Right lobe of liver (tissue), 6 donors: ENCODE measurements around the gene CASKIN1. TPM values are rescaled to one million over a fixed set of nuclear protein-coding genes. Genes with fewer than 3 reads are reported as not detected.

ENCODE experiments used
- ATAC-seq, 4 donors: fragments of 200-7000 bp; cut with Tn5 transposase; one replicate each; pipeline ENCODE4 v1.9.1; 2020; ENCODE audit warnings: mild to moderate bottlenecking in 4 of 4, moderate library complexity in 4 of 4
- DNase-seq, 3 donors: peaks; one replicate each; pipeline ENCODE4 v3.0.0-alpha.2; 2020
- H3K27ac ChIP-seq, 3 donors: fragments of 200-600 bp; one replicate each; pipeline ENCODE4 v1.8.0; 2022
- H3K27me3 ChIP-seq, 2 donors: fragments of 200-600 bp; one replicate each; pipeline ENCODE4 v1.8.0; 2022
- H3K36me3 ChIP-seq, 4 donors: fragments of 200-600 bp; sonication (generic) in 1 of 4; one replicate each; pipeline versions ENCODE4 v1.5.1 to v1.8.0; 2017 to 2022; ENCODE audit warnings: control low read depth in 1 of 4
- H3K4me1 ChIP-seq, 4 donors: fragments of 200-600 bp; sonication (generic) in 1 of 4; one replicate each; pipeline versions ENCODE4 v1.5.1 to v1.8.0; 2017 to 2022; ENCODE audit warnings: control low read depth in 1 of 4
- H3K4me3 ChIP-seq, 3 donors: fragments of 200-600 bp; one replicate each; pipeline ENCODE4 v1.8.0; 2022
- H3K9me3 ChIP-seq, 4 donors: fragments of 200-600 bp; sonication (generic) in 1 of 4; one replicate each; pipeline versions ENCODE4 v1.5.1 to v1.8.0; 2017 to 2022; ENCODE audit warnings: control low read depth in 1 of 4
- POLR2A ChIP-seq: fragments of 450-650 bp; IDR thresholded peaks from one replicate; pipeline ENCODE4 v1.6.1; 2017; ENCODE audit warnings: antibody characterized with exemption, mild to moderate bottlenecking
- WGBS: methylation state at CpG from one replicate; pipeline ENCODE4 v1.1.6; 2018; ENCODE audit warnings: low coverage, low lambda C conversion rate; ENCODE audit not compliant: insufficient coverage; ENCODE audit errors: missing lambda C conversion rate; 5-methylcytosine and 5-hydroxymethylcytosine counted together
- intact Hi-C, 2 donors: fragments of 100-400 bp; cut with DNase I; formaldehyde crosslinking; loops; one replicate each; pipeline versions ENCODE4 v1.11.2 to v1.14.1; 2022
- total RNA-seq, 6 experiments: library from RNA; depleted of rRNA in 2 of 6; stranded (reverse); fragments of >200 nt in 2 of 6; fragmentation: NEBNext Ultra II Directional in 3 of 6; extraction: Animal tissue kit (Norgen Biotek cat#: 25700) in 3 of 6; gene quantifications; one replicate each; pipeline versions ENCODE4 v1.1.0 to v1.2.4, GENCODE V29; 2016 to 2023
- TF ChIP-seq, protein P1 (sequence below), 4 donors: fragments of 200-600 bp in 3 of 4; fragments of 450-650 bp in 1 of 4; IDR thresholded peaks; one replicate each; pipeline versions ENCODE4 v1.5.1 to v1.8.0; 2016 to 2022; ENCODE audit warnings: antibody characterized with exemption in 4 of 4, mild to moderate bottlenecking in 2 of 4
- donor health status: DM: no; HTN: yes; CAD: no.
- donor health status: DM: no; HTN: no; CAD: no.
- donor health status: DM: no; HTN: no; CAD: no.
- donor health status: DM: no; HTN: yes; CAD: no.
- donor health status: DM: no; HTN: yes; CAD: no.

The CASKIN1 gene
- total RNA-seq, 6 experiments from 2014 or later = not detected

DNA sequence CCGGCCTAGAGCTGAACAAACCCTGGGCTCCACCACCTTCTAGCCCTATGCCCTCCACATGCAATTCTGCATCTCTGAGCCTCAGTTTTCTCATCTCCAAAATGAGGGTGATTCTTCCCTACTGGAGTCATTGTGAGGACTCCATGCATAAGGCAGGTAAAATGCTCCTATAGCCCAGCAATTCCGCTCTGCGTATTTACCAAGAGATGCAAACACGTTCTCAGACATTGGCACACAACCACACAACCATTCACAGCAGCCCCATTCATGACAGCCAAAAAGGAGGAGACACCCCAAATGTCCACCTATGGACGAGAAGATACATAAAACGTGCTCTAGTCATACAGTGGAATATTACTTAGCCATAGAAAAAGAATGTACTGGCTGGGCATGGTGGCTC lies 3.9 kb upstream of the CASKIN1 start:
- Histone ChIP-seq H3K27me3 (peaks cover 0 to 8% of the 10 kb centered on the region in 2 donors), H3K4me3 (no peak overlapping the region), H3K4me1 (peaks cover 0 to 14% (median 3%) of the 10 kb centered on the region in 4 donors), H3K9me3 (no peaks in the 10 kb centered on the region), H3K36me3 (no peaks in the 10 kb centered on the region), H3K27ac (no peak overlapping the region)
- no peak for TF ChIP-seq POLR2A
- TF ChIP-seq, protein P1, sequence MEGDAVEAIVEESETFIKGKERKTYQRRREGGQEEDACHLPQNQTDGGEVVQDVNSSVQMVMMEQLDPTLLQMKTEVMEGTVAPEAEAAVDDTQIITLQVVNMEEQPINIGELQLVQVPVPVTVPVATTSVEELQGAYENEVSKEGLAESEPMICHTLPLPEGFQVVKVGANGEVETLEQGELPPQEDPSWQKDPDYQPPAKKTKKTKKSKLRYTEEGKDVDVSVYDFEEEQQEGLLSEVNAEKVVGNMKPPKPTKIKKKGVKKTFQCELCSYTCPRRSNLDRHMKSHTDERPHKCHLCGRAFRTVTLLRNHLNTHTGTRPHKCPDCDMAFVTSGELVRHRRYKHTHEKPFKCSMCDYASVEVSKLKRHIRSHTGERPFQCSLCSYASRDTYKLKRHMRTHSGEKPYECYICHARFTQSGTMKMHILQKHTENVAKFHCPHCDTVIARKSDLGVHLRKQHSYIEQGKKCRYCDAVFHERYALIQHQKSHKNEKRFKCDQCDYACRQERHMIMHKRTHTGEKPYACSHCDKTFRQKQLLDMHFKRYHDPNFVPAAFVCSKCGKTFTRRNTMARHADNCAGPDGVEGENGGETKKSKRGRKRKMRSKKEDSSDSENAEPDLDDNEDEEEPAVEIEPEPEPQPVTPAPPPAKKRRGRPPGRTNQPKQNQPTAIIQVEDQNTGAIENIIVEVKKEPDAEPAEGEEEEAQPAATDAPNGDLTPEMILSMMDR (IDR thresholded peaks at IDR 0.05) = no peak
- intact Hi-C loops = no loop called here
- 80% methylated on average over 5 of the region's 6 CpGs for WGBS
- ATAC-seq (no peak), DNase-seq (no peak)

DNA sequence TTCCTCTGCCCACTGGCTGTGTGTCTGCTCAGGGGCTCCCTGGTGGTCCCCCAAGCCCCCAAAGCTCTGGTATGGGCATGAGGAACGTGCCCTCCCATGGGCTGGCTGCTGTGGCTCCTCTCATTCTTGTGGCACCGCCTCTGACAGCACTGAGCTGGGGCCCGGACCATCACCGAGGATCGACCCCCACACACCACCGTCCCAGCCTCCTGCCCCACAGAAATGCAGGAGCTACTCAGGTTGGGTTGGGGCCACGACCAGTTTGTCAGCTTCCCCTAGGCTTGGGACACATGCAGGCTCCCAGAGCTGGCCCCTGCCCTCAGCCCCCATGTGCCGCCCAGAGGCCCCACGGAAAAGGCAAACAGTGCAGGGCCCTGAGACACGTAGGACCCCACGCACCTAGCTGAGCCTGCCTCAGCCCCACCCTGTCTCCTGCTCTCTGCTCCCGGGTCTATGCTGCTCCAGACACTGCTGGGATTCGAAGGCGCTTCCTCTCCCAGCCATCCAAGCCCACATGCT lies 3.3 kb upstream of the CASKIN1 start:
- WGBS = no CpG with 5 or more reads among the region's 14 CpGs
- no peak for TF ChIP-seq POLR2A
- TF ChIP-seq, protein P1 (IDR thresholded peaks at IDR 0.05) = no peak
- intact Hi-C loops = loop anchor here (10.0 kb wide), 1 partner anchor 305 kb away; no protein-coding TSS in a partner anchor
- Histone ChIP-seq H3K4me1 (peaks cover 0 to 11% (median under 1%) of the 10 kb centered on the region in 4 donors), H3K36me3 (no peaks in the 10 kb centered on the region), H3K4me3 (no peak overlapping the region), H3K27me3 (peaks cover 0 to 11% of the 10 kb centered on the region in 2 donors), H3K27ac (no peak overlapping the region), H3K9me3 (no peaks in the 10 kb centered on the region)
- ATAC-seq (no peak), DNase-seq (no peak)

- no peak overlapping the region for H3K27ac ChIP-seq
- peaks cover 0 to 11% of the 10 kb centered on the region in 2 donors for H3K27me3 ChIP-seq
Measured at GRCh38 chr16:2199095-2199494, 2.7 kb upstream of the CASKIN1 start.

DNA sequence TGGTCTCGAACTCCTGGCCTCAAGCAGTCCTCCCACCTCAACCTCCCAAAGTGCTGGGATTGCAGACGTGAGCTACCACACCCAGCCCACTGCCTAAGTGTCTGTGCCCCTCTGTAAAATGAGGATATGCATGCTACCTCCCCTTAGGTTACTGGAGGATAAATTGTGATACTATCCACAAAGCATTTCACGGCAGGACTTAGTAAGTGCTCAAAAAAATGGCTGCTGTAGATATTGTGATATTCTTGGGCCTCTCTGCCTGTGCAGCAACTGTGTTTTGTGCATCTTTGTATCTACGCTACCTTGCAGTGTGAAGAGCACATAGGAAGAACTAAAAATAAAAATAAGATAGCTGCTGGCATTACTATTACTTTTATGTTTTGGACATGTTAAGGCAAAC lies 1.9 kb upstream of the CASKIN1 start:
- 52% methylated on average over 4 of the region's 4 CpGs for WGBS
- H3K27ac ChIP-seq = no peak overlapping the region
- peaks cover 0 to 10% (median 0%) of the 10 kb centered on the region in 4 donors for H3K4me1 ChIP-seq
- no peak for DNase-seq
- no peak for ATAC-seq
- H3K9me3 ChIP-seq = no peaks in the 10 kb centered on the region
- intact Hi-C loops = loop anchor here (10.0 kb wide), 1 partner anchor 307 kb away; no protein-coding TSS in a partner anchor
- no peak for TF ChIP-seq POLR2A
- TF ChIP-seq, protein P1 (IDR thresholded peaks at IDR 0.05) = no peak
- no peak overlapping the region for H3K4me3 ChIP-seq
- no peaks in the 10 kb centered on the region for H3K36me3 ChIP-seq
- H3K27me3 ChIP-seq = peaks cover 0 to 11% of the 10 kb centered on the region in 2 donors

More at GRCh38 chr16:2199095-2199494, 2.7 kb upstream of the CASKIN1 start:
- no peak for DNase-seq
- H3K4me1 ChIP-seq = peaks cover 0 to 10% (median 0%) of the 10 kb centered on the region in 4 donors
- ATAC-seq = no peak
- intact Hi-C loops = loop anchor here (10.0 kb wide), 1 partner anchor 306 kb away; no protein-coding TSS in a partner anchor
- H3K36me3 ChIP-seq = no peaks in the 10 kb centered on the region
- WGBS = 53% methylated on average over 2 of the region's 5 CpGs
- H3K9me3 ChIP-seq = no peaks in the 10 kb centered on the region
- TF ChIP-seq POLR2A = no peak
- TF ChIP-seq, protein P1 (IDR thresholded peaks at IDR 0.05) = no peak
- no peak overlapping the region for H3K4me3 ChIP-seq
